ENCODE results near the gene MMP2. TPM values are rescaled to one million over a fixed set of nuclear protein-coding genes. Genes with fewer than 3 reads are reported as not detected.

MMP2 gene
- total RNA-seq, 4 donors from 2014 or later = 153 to 525 (median 245) TPM

DNA sequence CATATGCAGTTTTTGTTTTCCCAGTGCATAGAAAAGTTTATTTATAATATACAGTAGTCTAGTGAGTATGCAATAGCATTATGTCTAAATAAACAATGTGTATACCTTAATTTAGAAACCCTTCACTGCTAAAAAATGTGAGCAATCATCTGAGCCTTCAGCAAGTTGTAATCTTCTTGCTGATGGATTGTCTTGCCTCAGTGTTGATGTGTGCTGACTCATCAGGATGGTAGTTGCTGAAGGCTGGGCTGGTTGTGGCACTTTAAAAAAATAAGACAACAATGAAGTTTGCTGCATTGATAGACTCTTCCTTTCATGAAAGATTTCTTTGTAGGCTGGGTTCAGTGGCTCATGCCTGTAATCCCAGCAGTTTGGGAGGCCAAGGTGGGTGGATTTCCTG is 73.6 kb downstream of the MMP2 start:
- Histone ChIP-seq H3K27me3 (no peaks in the 10 kb centered on the region), H3K36me3 (peaks cover 0 to 39% (median 0%) of the 10 kb centered on the region in 3 donors), H3K4me1 (peaks cover 0 to under 1% (median 0%) of the 10 kb centered on the region in 4 donors), H3K4me3 (no peak overlapping the region), H3K27ac (no peak overlapping the region), H3K9me3 (no peaks in the 10 kb centered on the region)
- no peak for TF ChIP-seq POLR2A (IDR thresholded peaks at IDR 0.05)
- no peak for DNase-seq (ENCODE audit: low spot score in 2 of 2)

DNA sequence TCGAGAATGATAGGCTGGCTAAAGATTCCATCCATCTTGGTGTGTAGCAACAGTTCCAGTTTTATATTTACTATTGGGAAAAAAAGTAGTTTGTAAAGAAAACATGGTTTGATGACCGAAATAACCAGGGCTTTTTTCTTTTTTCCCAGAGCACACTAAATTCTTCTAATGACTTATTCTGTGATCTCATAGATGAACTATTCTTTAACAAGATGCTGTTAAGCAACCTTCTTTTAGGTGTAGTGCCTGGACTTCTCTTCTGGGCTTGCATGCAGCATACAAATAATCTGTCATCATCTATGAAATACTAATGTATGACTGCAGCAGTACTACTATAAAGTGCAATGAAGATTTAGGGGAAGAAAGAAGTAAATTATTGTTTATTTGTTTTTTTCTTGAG is 76.4 kb downstream of the MMP2 start:
- Histone ChIP-seq H3K4me3 (no peak overlapping the region), H3K27ac (no peak overlapping the region), H3K9me3 (no peaks in the 10 kb centered on the region), H3K4me1 (peaks cover 0 to 29% (median 0%) of the 10 kb centered on the region in 4 donors), H3K27me3 (no peaks in the 10 kb centered on the region), H3K36me3 (peaks cover 0 to 27% (median 0%) of the 10 kb centered on the region in 3 donors)
- no peak for DNase-seq (ENCODE audit: low spot score in 2 of 2)
- 54 to 79% methylated on average over 2 of the region's 2 CpGs for WGBS, 2 donors
- TF ChIP-seq, protein P1, sequence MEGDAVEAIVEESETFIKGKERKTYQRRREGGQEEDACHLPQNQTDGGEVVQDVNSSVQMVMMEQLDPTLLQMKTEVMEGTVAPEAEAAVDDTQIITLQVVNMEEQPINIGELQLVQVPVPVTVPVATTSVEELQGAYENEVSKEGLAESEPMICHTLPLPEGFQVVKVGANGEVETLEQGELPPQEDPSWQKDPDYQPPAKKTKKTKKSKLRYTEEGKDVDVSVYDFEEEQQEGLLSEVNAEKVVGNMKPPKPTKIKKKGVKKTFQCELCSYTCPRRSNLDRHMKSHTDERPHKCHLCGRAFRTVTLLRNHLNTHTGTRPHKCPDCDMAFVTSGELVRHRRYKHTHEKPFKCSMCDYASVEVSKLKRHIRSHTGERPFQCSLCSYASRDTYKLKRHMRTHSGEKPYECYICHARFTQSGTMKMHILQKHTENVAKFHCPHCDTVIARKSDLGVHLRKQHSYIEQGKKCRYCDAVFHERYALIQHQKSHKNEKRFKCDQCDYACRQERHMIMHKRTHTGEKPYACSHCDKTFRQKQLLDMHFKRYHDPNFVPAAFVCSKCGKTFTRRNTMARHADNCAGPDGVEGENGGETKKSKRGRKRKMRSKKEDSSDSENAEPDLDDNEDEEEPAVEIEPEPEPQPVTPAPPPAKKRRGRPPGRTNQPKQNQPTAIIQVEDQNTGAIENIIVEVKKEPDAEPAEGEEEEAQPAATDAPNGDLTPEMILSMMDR (IDR thresholded peaks at IDR 0.05) = no peak
- TF ChIP-seq EP300 (IDR thresholded peaks at IDR 0.05) (no peak), POLR2A (IDR thresholded peaks at IDR 0.05) (no peak)

Other genes starting within 250 kb of the MMP2 start
- 1 to 10 TPM in 3 of 4 donors, under 1 TPM in 1; 0.66 to 2.1 (median 1.4) TPM for gene IRX6, start 155.0 kb upstream of the MMP2 start, total RNA-seq
- 10 to 100 TPM; 14.9 to 33.4 (median 24.0) TPM for gene LPCAT2, start 29.9 kb downstream of the MMP2 start, total RNA-seq
- gene CAPNS2, start 87.5 kb downstream of the MMP2 start, total RNA-seq = 1 to 10 TPM in 2 of 4 donors, under 1 TPM in 1, not detected in 1; 0.98 to 4.8 (median 3.6) TPM
- under 1 TPM in 3 of 4 donors, not detected in 1; 0.22 to 0.59 (median 0.30) TPM for gene SLC6A2, start 176.8 kb downstream of the MMP2 start, total RNA-seq